Body of pancreas (tissue), 4 donors: ENCODE measurements around the gene RREB1.

ENCODE experiments used
- CTCF ChIP-seq, 7 experiments: fragments of 450-650 bp in 4 of 7; fragments of 200-600 bp in 3 of 7; sonication (generic) in 3 of 7; IDR thresholded peaks; one replicate each; pipeline ENCODE4 v1.5.1; 2016 to 2019; ENCODE audit warnings: antibody characterized with exemption in 7 of 7
- POLR2A ChIP-seq, 3 donors: fragments of 450-650 bp; IDR thresholded peaks; one replicate each; pipeline ENCODE4 v1.6.1; 2016; ENCODE audit warnings: antibody characterized with exemption in 3 of 3, mild to moderate bottlenecking in 2 of 3

- TF ChIP-seq POLR2A (IDR thresholded peaks at IDR 0.05) = no peak
- TF ChIP-seq CTCF (IDR thresholded peaks at IDR 0.05) = no peak
Measured at GRCh38 chr6:7114744-7115458, 7.1 kb downstream of the RREB1 start.
